Measurements from ENCODE around the gene GNAQ.

- no peak for TF ChIP-seq CTCF (conservative IDR thresholded peaks at IDR 0.05)
- no peak for TF ChIP-seq ZFX (IDR thresholded peaks at IDR 0.05)
These were observed 220.9 kb downstream of the GNAQ start for GRCh38 chr9:77810637-77811119.
